ENCODE data around the gene MSH5.

Gene MSH5

GRCh38 chr6:31729979-31730630, 9.7 kb upstream of the MSH5 start:
- DNase-seq (ENCODE audit: low read depth): peak; percentile 82

GRCh38 chr6:31730631-31731086, 9.1 kb upstream of the MSH5 start:
- no peak for DNase-seq (ENCODE audit: low read depth)

GRCh38 chr6:31732029-31732428, 7.8 kb upstream of the MSH5 start:
- DNase-seq (ENCODE audit: low read depth): no peak

DNA sequence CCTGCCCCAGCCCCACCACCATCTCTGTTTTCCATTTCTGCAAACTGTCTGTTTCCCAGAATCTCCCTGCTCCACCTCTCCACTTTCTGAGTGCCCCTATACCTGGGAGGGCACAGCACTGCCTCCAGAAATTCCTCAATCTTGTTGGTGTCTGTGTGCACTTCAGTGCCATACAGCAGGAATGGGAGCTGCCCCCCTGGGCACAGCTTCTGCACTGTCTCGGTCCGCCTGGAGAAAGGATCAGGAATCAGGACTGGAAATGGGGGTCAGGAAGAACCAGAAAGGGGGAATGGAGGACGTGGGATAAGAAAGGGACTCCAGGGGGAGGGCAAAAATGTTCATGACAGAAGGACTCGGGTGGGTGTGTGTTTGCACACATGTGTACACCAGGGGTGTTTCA, 6.1 kb upstream of the MSH5 start:
- DNase-seq (ENCODE audit: low read depth): no peak

- DNase-seq (ENCODE audit: low read depth): no peak
These were observed 5.5 kb upstream of the MSH5 start for GRCh38 chr6:31734247-31734820.

- DNase-seq (ENCODE audit: low read depth): peak; percentile 48
These were observed 4.9 kb upstream of the MSH5 start for GRCh38 chr6:31734821-31735406.

GRCh38 chr6:31736021-31736767, 3.6 kb upstream of the MSH5 start, which contains the start of gene CLIC1:
TSS of gene CLIC1 (minus strand) at chr6:31736530. CDS start at chr6:31736300, 230 bp downstream.
- peak; percentile 80 for DNase-seq (ENCODE audit: low read depth)

DNA sequence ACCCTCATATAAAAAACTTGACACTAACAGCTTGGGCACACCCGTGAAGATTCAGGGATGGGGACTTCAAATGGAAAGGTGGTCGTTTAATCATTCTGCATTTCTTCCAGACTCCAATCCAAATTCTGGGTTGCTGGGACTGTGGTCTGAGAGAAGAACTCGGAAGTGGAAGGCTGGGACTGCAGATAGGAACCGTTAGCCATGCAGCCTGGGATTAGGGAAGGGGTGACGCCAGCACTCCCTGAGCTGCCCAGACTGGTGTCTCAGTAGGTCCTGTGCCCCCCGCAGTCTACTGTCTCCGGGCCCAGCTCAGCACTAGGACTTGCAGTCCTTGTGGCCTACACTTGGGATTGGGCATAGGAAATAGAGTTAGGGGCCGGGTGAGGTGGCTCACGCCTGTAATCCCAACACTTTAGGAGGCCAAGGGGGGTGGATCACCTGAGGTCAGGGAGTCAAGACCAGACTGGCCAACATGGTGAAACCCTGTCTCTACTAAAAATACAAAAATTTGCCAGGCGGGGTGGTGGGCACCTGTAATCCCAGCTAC, 3.0 kb upstream of the MSH5 start:
- DNase-seq (ENCODE audit: low read depth): no peak

- DNase-seq (ENCODE audit: low read depth): no peak
These were observed 2.4 kb upstream of the MSH5 start for GRCh38 chr6:31737315-31737990.

DNA sequence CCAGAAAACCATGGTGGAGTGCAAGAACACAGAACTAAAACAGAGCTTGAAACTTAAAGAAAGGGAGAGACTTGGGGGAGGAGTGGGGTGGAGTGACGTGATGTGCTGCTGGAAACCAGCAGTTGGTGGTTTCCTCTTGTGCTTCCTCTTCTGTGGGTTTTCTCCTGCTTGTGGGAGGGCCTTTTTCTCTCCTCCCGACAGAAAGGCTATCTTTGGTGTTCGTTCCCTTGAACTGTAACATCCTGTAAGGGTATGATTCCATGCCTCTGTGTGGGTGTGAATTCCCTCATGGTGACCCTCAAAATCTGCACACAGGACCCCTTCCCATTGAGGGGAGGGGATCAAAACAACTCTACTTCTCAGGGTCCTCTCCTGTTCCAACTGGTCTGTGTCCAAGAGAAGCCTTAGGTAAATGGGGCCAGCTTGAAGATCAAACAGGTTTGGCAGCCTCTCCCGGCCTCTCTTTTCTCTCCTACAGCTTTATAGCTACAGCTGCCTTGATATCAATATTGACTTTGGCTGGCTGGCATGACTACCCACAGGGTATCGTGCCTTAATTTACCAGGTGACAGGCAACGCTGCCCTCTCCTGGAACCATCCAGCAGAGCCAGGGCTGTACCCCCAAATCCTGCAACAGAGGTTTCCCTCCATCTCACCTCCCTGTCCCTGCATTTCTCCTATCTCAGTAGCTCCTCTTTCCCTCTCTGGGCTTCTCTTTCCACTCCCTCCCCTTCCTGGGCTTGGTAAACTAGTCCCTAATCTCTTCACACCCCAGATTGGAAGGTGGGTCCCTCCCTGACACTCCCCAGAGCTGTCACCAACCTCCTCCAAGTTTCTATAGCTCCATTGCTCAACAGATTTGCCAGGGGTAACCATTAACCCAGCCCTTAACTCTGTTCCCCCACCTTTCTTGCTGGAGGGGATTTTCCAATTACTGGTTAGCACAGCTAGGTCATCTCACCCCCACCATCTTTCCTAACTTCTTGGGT, 1.5 kb upstream of the MSH5 start:
- DNase-seq (ENCODE audit: low read depth): peak; percentile 82

- DNase-seq (ENCODE audit: low read depth): no peak
These were observed 805 bp downstream of the MSH5 start for GRCh38 chr6:31740397-31741223.

DNA sequence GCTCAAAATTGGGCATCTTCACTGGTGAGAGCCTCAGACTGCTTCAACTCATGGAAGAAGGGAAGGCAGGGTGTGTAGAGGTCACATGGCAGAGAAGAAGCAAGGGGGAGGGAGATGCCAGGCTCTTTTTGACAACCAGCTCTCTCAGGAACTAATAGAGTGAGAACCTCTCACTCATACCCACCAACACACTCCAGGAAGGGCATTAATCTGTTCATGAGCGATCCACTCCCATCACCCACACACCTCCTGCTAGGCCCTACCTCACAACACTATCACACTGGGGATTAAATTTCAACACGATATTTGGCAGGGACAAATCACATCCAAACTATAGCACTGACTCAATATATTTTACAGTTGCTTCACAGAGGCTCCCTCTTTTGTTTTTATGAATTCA, 2.0 kb downstream of the MSH5 start:
- no peak for DNase-seq (ENCODE audit: low read depth)

GRCh38 chr6:31742894-31743293, 3.1 kb downstream of the MSH5 start:
- no peak for DNase-seq (ENCODE audit: low read depth)

DNA sequence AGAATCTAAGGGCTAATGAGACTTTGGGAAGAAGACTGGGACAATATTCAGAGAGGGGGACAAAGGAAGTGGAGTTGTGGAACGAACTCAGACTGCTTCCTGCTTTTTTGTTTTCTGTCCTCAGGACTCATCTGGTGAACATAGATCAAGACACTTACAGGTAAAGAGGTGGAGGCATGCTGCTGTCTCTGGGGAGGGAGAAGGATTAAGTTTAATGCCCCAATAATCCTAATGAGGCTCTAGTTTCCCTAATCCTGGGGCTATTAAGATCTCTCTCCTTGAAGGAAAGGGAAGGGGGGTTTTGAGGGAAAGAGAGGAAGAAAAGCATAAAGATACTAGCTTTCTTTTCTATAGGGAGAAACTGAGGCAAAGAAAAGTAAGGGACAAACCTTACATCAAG, 4.6 kb downstream of the MSH5 start:
- DNase-seq (ENCODE audit: low read depth): no peak

DNA sequence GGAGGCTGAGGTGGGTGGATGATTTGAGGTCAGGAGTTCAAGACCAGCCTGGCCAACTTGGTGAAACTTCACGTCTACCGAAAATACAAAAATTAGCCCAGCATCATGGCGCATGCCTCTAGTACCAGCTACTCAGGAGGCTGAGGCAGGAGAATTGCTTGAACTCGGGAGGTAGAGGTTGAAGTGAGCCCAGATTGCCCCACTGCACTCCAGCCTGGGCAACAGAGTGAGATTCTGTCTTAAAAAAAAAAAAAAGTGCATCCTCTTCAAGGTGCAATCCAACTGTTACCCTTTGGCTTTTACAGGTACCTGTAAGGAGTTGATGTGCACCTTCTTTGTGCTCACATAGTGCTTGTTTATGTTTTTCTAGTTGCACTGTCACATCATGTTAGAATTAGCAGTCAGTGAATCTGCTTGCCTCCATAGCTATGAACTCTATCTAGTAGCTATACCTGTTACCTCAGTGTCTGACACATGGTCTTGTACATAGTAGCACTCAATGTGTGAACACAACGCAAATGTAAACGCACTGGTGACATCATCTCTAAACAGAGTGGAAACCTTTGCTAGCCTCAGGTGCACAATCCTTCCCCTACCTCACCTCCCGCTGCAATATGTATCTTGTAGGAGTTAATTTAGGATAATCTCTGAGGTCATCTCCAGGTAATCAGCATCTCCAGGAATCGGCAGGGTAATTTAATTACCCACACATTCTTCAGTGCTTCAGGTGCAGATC, 9.7 kb downstream of the MSH5 start:
- no peak for DNase-seq (ENCODE audit: low read depth)

GRCh38 chr6:31750411-31751022, 10.7 kb downstream of the MSH5 start:
- no peak for DNase-seq (ENCODE audit: low read depth)

DNA sequence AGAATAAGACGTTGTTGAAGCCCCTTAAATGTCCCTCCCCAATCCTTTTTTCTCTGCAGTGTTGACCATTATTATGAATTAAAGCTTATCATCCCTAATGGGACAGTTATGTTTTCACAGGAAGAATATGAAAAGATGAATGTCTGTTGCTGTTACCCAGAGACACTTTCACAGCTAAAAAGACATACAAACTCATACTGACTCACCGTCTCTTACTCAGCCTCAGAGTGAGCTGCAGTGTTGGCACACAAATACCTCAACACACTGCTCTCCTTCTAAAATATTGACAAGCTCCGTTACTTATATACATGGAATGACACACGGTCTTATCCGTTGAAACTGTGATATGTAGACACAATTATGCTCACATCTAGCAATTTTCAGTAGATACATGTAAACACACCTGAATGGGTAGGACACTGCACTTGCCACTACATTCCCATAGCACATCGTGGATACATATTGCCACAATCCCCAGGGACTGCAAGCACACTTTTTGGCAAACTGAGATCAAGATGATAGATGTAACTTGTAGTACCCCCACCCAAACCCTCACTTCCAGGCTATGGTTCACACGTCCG, 13.0 kb downstream of the MSH5 start:
- DNase-seq (ENCODE audit: low read depth): peak; percentile 80

DNA sequence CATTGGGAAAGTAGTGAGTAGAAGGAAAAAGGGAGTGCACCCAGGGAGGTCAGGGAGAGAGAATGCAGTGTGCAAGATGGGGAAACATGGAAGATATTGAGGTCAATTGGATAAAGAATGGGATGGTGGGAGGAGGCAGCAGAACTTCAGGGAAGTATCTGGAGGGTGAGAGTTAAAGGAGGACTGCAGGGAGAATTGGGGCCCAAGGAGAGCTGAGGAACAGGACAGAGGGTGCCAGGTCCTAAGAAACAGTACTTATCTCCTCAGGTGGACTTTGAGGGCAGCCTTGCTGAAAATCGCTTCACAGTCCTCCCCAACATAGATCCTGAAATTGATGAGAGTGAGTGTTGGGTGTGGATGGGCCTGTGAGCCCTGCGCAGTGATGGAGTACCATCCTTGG, 18.5 kb downstream of the MSH5 start:
- no peak for DNase-seq (ENCODE audit: low read depth)

All from stromal cell of bone marrow (primary cell).